GM20000 (cell line): ENCODE measurements around the gene CAMKMT.

Experiments
- DNase-seq: peaks from one replicate; pipeline ENCODE4 v3.0.0; 2012; ENCODE audit warnings: low spot score
- TF ChIP-seq, protein P1 (sequence below): IDR thresholded peaks from 2 replicates; pipeline ENCODE4 v1.5.1; 2012; ENCODE audit warnings: mild to moderate bottlenecking, control low read depth; ENCODE audit errors: extremely low read depth, missing control alignments

Gene CAMKMT

DNA sequence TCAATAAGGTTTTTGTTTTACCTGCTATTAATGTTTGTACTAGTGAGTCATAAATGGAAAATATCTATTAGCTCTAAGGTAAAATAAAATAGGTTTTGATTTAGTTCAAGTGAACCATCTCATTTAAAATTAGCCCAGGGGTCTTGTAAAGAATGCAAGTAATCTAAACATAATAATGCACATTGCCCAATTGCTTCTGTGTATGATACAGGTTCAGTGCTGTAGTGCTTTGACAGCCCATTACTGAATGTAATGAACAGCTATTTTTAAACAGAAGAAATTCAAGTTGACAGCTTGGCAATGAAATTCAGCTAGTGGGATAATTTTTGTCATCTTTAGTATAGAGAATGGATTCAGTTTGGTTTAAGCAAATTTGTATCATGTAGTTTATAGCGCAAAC, 91.5 kb downstream of the CAMKMT start:
- no peak for DNase-seq
- TF ChIP-seq, protein P1, sequence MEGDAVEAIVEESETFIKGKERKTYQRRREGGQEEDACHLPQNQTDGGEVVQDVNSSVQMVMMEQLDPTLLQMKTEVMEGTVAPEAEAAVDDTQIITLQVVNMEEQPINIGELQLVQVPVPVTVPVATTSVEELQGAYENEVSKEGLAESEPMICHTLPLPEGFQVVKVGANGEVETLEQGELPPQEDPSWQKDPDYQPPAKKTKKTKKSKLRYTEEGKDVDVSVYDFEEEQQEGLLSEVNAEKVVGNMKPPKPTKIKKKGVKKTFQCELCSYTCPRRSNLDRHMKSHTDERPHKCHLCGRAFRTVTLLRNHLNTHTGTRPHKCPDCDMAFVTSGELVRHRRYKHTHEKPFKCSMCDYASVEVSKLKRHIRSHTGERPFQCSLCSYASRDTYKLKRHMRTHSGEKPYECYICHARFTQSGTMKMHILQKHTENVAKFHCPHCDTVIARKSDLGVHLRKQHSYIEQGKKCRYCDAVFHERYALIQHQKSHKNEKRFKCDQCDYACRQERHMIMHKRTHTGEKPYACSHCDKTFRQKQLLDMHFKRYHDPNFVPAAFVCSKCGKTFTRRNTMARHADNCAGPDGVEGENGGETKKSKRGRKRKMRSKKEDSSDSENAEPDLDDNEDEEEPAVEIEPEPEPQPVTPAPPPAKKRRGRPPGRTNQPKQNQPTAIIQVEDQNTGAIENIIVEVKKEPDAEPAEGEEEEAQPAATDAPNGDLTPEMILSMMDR = no peak

DNA sequence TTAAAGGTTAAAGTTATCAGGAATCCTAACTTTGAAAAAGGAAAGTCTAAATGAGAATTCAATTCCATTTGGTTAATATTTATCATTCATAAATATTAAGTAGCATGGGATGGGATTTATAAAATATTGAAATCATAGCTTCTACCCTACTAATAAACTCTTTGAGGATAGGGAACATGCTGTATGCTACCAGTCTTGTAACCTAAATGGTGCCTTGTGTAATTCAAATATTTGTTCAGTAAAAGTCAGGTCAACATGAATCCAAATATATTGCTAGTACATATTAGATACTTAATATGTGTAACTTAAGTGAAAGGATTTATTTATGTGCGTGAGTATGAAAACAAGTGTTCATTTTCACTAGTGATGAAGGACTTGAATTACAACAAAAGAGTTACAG, 94.1 kb downstream of the CAMKMT start:
- TF ChIP-seq, protein P1 = no peak
- DNase-seq = no peak

DNA sequence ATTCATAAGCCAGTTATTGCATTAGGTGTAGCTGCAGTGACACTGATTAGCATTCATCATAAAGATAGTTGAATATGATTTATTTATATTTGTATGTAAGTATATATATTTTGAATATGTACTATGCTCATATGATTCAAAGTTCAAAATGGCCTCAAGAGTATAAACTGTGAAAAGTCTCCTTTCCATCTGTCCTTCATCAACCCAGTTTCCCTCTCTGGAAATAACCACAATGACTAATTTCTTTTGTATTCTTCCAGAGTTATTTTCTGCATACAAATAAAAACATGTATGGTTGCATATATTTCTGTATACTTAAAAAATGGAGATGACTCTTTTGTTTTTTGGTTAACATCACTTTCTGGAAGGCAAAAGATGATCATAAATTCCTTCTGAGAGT, 95.2 kb downstream of the CAMKMT start:
- TF ChIP-seq, protein P1 = no peak
- no peak for DNase-seq

DNA sequence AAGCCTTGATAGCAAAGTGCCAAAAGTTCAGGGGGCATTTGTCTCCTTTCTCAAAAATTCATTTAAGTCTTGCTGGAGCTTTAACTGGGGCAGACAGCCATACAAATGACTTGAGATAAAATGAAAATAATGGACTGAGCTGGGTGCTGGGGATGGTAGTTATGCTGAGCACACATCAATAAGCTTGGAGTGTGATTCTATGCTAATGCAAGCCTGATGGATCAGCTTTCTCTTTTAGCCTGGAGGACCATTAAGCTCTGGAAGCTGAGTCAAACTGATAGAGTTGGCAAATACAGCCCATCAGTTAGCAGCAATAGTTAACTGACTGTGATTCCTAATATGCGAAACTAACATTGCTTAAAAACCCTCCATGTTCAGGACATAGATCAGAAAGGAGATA, 98.0 kb downstream of the CAMKMT start:
- TF ChIP-seq, protein P1 = no peak
- no peak for DNase-seq

DNA sequence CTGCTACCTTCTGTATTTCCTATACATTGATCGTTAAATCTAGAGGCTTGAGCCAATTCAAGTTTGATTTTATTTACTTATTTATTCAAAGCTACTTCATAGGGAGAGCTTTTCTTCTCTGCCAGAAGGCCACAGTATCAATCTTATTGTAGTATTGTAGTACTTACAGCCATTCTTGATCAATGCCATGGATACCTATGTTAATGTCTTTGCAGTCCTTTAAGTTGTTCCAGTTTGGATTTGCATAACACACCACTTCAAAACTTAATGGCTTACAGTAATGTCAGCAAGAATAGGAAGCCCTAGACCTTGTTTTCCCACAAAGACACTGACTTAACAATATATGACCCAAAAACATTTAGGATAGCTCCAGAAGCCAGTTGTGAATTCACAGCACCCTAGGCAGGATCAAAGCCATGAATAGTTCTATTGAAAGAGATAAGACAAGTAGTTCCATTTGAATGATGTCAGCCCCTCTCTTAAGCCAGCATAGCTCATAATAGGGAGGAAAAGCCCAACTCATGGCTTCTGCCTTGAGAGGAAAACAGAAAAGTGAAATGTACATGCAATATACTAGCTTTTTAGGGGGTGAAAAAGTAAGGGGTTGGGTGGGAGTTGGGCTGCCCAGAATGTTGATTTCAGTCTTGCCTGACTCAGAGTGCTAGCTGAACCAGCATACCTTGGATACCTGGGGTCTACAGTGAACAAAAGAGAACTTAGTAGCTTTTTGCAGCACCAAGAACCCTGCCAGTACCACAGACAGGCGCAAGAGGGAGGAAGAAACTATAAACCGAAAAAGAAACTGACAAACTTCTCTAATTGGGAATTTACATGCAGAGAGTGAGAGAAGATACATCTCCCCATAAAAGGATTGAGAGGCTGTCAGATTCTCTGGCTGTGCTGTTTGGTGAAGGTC, 101.4 kb downstream of the CAMKMT start:
- TF ChIP-seq, protein P1 = no peak
- no peak for DNase-seq

DNA sequence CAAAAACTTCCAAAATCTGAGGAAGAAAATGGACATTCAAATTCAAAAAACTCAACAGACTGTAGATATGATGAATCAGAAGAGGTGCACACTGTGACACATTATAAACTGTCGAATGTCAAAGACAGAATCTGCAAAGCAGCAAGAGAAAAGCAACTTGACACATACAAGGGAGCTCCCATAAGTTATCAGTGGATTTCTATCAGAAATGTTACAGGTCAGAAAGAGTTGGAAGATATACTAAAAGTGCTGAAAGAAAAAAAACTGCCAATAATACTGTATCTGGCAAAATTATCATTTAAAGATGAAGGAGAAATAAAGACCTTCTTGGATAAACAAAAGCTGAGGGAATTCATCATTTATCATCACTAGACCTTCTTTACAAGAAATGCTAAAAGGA, 102.7 kb downstream of the CAMKMT start:
- DNase-seq = no peak
- TF ChIP-seq, protein P1 = no peak

DNA sequence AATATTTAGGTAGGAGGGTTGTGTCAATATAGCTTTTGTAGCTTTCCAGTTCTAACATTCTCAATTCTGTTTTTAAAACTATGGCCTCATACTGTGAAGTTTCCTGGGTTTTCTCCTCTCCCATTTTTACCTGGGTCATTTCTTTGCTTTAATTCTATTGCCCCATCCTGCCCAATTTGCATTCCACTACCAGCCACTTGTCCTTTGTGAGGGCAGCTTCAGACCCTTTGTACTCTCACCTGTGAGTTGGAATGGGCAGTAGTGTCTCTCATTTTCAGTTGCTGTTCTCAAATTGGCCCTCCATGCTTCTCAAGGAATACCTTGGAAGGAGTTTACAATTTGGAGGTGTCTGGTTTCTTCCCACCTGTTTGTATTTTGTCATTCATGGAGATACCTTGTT, 108.4 kb downstream of the CAMKMT start:
- DNase-seq = no peak
- TF ChIP-seq, protein P1 = no peak
